Measurements from ENCODE around the gene AUTS2. TPM values are rescaled to one million over a fixed set of nuclear protein-coding genes. Genes with fewer than 3 reads are reported as not detected.
A peak's percentile ranks its signal among the peaks of the same experiment; 100 is the strongest.
"Not testable (repeated sequence)": the region's sequence is repeated elsewhere in the genome, so short reads cannot be mapped to it uniquely, and the experiment has no call there.

Gene AUTS2
- total and polyA plus RNA-seq, 5 donors, result 7.0 to 15.4 (median 10.6) TPM

DNA sequence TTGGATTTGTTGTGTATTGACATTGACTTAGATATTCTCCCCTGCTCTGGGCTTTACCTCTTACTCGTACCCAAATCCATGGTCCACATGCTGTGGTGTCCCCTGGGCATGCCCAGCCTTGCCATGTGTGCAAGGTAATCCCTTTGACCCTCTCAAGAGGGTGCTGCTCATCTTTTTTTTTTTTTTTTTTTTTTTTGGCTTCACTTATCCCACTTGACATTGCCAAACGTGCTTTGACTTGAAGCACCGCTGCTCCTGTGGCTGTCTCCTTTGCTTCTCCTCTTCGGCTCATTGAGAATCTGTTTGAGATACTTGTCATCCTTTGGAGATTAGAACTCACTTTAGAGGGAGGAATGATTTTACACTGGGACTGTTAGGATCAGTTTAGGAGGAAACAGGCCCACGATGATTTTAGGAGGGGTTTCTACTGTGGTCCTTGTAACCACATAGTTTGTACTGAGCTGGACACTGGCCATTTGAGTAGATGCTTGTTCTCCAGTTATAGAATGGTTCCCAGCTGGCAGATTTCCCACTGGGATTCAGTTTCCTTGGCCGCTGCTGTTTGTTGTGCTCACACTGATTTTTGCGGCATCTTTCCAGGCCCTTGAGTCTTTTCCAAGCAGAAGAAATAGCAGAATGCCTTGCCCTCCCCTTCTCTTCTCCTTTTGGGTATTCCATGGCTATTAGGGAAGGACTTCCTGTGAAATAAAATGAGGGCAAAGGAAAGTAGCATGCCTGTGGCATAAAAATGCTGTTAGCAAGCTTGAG, 184.8 kb downstream of the AUTS2 start:
- ATAC-seq (peak; percentile 49 to 64), DNase-seq (peak; percentile 69 to 85 (median 81))
- H3K27ac ChIP-seq (ENCODE audit: low read length), result no peak overlapping the region
- no peaks in the 10 kb centered on the region for H3K27me3 ChIP-seq (ENCODE audit: control insufficient read depth, insufficient read depth)
- intact Hi-C loops (cut with DNase I), result no loop called here
- 37% methylated on average over 7 of the region's 7 CpGs for WGBS
- no peaks in the 10 kb centered on the region for H3K9me3 ChIP-seq (ENCODE audit: control insufficient read depth, low read length)
- no peak overlapping the region for H3K4me3 ChIP-seq (ENCODE audit: low read length)
- H3K4me1 ChIP-seq (ENCODE audit: control insufficient read depth, insufficient read depth, low read length), result peaks cover 18% of the 10 kb centered on the region

DNA sequence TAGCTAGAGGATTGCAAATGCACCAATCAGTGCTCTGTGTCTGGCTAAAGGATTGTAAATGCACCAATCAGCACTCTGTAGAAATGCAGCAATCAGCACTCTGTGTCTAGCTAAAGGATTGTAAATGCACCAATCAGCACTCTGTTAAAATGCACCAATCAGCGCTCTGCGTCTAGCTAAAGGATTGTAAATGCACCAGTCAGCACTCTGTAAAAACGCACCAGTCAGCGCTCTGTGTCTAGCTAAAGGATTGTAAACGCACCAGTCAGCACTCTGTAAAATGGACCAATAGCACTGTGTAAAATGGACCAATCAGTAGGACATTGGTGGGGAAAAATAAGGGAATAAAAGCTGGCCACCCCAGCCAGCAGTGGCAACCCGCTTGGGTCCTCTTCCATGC, 187.9 kb downstream of the AUTS2 start:
- DNase-seq; H3K4me3 ChIP-seq (ENCODE audit: low read length); H3K27me3 ChIP-seq (ENCODE audit: control insufficient read depth, insufficient read depth); H3K9me3 ChIP-seq (ENCODE audit: control insufficient read depth, low read length); H3K27ac ChIP-seq (ENCODE audit: low read length); ATAC-seq; intact Hi-C loops (cut with DNase I): not testable (repeated sequence)
- H3K4me1 ChIP-seq (ENCODE audit: control insufficient read depth, insufficient read depth, low read length), result peaks cover 18% of the 10 kb centered on the region
- WGBS, result 96% methylated on average over 6 of the region's 6 CpGs

DNA sequence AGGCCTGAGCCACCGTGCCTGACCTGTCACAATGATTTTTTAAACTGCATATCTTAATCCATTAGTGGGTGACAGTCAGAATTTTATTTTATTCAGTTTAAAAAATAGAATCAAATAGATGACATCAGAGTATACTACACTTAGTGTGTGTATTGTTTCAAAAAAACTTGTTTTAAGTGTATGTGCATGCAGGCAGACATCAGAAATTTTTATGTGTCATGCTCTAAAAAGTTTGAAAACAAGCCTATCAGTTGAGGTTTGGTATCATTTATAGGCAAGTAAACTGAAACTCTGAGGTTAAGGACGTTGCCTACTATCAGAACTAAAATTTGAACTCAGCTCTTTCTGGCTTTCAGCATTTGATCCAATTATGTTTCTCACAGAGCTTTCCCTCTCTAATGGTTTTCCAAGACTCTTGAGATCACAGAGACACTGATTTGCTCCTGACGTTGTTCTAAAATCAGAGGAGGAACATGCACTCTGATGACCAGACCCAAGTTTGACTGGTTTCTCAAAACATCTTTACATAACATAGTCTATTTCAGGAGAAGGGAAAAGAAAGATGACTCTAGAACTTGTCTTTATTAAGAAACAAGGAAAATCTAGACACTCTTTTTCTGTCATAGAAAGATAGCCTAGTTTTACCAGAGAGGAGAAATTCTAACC, 188.6 kb downstream of the AUTS2 start:
- DNase-seq (no peak), ATAC-seq (no peak)
- 65% methylated on average over 3 of the region's 3 CpGs for WGBS
- no peak overlapping the region for H3K4me3 ChIP-seq (ENCODE audit: low read length)
- no peak overlapping the region for H3K27ac ChIP-seq (ENCODE audit: low read length)
- intact Hi-C loops (cut with DNase I), result no loop called here
- no peaks in the 10 kb centered on the region for H3K27me3 ChIP-seq (ENCODE audit: control insufficient read depth, insufficient read depth)
- H3K9me3 ChIP-seq (ENCODE audit: control insufficient read depth, low read length), result no peaks in the 10 kb centered on the region
- peaks cover 12% of the 10 kb centered on the region for H3K4me1 ChIP-seq (ENCODE audit: control insufficient read depth, insufficient read depth, low read length)

DNA sequence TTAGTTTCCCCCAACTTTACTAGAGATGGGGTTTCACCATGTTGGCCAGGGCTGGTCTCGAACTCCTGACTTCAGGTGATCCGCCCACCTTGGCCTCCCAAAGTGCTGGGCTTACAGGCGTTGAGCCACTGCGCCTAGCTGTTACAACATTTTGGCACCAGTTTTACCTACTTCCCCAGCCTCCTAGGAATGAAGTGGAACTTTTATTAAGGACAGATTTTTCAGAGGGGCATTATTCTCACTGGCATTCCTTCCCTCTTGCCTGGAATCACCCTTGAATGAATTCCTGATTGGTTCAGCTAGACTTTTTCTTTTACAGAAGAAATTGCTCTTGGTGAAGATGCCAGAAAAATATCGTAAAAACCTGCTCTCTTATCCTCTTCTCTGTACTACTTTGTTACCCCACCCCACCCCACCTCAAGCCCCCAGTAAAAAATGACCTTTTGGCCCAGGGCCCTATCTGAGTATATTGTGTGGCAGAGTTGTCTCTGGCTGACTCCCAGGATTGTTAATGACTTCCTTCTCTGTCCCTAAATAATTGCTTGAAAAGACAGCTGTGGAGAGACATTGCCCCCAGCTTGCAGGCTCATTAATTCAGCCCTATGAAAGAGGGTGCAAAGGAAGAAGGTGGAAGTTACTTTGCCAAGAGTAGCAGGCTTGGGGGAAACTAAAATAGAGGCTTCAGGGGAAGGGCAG, 189.6 kb downstream of the AUTS2 start:
- WGBS, result 78% methylated on average over 5 of the region's 5 CpGs
- H3K4me1 ChIP-seq (ENCODE audit: control insufficient read depth, insufficient read depth, low read length), result peaks cover 7% of the 10 kb centered on the region
- H3K27ac ChIP-seq (ENCODE audit: low read length), result no peak overlapping the region
- no peaks in the 10 kb centered on the region for H3K27me3 ChIP-seq (ENCODE audit: control insufficient read depth, insufficient read depth)
- no peak for DNase-seq
- H3K4me3 ChIP-seq (ENCODE audit: low read length), result no peak overlapping the region
- H3K9me3 ChIP-seq (ENCODE audit: control insufficient read depth, low read length), result no peaks in the 10 kb centered on the region
- no peak for ATAC-seq
- intact Hi-C loops (cut with DNase I), result no loop called here

DNA sequence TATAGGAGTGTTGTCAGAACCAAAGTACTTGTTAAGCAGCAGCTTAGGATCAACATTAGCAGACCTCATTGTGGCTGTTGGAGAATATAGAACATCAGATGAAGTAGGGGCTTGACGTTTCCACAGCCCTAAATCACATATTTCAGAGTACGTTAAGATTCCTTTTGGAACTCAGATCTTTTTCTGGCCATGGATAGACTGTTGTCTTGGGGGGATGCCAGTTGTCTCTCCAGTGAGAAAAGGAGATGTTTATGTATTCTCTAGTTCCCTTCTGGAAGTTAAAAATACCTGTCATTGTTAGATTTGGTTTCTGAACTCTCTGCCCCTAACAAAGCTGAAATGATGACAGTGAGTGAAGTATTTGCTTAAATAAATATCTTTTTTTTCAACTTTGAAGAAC, 191.3 kb downstream of the AUTS2 start:
- H3K27ac ChIP-seq (ENCODE audit: low read length), result no peak overlapping the region
- DNase-seq (no peak), ATAC-seq (no peak)
- H3K27me3 ChIP-seq (ENCODE audit: control insufficient read depth, insufficient read depth), result no peaks in the 10 kb centered on the region
- H3K4me1 ChIP-seq (ENCODE audit: control insufficient read depth, insufficient read depth, low read length), result no peaks in the 10 kb centered on the region
- WGBS, result 50% methylated on average over 2 of the region's 2 CpGs
- intact Hi-C loops (cut with DNase I), result no loop called here
- H3K9me3 ChIP-seq (ENCODE audit: control insufficient read depth, low read length), result no peaks in the 10 kb centered on the region
- H3K4me3 ChIP-seq (ENCODE audit: low read length), result no peak overlapping the region

DNA sequence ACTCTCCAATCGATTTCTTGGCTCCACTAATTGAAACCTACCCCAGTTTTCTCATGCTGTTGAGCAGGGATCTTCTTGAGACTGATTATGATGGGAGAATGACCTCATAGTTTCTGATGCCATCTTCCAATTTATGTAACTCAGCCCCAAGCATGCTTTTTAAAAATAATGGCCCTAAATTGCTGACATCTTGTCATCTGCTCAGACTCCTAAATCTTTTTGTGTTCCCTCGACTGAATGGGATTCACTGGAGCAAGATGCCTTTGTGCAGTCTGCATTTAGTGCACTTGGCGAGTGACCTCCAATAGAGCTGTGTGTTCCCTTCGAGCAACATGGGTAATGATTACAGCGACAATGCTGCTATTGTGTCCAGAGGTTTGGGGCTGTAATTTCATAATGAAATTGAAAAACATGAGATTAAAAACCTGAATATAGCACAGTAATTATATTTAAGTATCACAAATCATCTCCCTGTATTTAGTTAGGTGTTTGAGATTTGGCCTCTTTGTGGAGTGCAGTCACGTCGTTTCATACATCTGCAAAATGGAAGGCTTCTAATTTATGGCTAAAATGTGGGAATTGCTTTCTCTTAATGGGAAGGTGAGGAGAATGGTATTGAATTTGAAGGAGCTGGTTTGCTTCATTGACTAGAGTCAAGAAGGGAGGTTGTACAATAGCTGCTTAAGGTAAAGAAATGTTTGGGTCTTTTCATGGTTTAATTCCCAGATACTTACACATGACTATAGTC, 192.9 kb downstream of the AUTS2 start:
- Histone ChIP-seq H3K27ac (ENCODE audit: low read length) (no peak overlapping the region), H3K4me3 (ENCODE audit: low read length) (no peak overlapping the region), H3K4me1 (ENCODE audit: control insufficient read depth, insufficient read depth, low read length) (no peaks in the 10 kb centered on the region), H3K27me3 (ENCODE audit: control insufficient read depth, insufficient read depth) (no peaks in the 10 kb centered on the region), H3K9me3 (ENCODE audit: control insufficient read depth, low read length) (no peaks in the 10 kb centered on the region)
- no peak for DNase-seq
- intact Hi-C loops (cut with DNase I), result no loop called here
- WGBS, result 81% methylated on average over 7 of the region's 7 CpGs
- ATAC-seq, result no peak

DNA sequence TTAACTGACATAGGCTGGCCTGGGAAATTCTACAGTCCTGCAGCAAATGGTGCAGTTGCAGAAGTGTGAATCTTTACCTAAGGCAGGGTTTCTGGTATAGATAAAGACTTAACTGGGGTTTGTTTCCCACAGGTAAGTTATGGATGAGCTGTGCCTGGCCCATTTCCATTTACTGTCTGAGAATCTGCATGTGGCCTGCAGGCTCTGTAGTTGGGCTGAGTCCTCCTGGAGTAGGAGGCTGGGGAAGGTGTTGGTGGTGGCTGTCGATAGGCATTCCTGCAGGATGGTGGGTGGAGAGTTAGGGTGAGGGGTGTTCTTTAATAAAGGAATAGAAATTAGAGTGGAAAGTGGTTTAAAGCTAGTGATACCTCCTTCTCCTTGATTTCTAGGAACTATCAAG, 193.5 kb downstream of the AUTS2 start:
- WGBS, result 95% methylated on average over 1 of the region's 1 CpG
- Histone ChIP-seq H3K27me3 (ENCODE audit: control insufficient read depth, insufficient read depth) (no peaks in the 10 kb centered on the region), H3K9me3 (ENCODE audit: control insufficient read depth, low read length) (no peaks in the 10 kb centered on the region), H3K4me1 (ENCODE audit: control insufficient read depth, insufficient read depth, low read length) (no peaks in the 10 kb centered on the region), H3K27ac (ENCODE audit: low read length) (no peak overlapping the region), H3K4me3 (ENCODE audit: low read length) (no peak overlapping the region)
- DNase-seq, result no peak
- intact Hi-C loops (cut with DNase I), result no loop called here
- no peak for ATAC-seq

DNA sequence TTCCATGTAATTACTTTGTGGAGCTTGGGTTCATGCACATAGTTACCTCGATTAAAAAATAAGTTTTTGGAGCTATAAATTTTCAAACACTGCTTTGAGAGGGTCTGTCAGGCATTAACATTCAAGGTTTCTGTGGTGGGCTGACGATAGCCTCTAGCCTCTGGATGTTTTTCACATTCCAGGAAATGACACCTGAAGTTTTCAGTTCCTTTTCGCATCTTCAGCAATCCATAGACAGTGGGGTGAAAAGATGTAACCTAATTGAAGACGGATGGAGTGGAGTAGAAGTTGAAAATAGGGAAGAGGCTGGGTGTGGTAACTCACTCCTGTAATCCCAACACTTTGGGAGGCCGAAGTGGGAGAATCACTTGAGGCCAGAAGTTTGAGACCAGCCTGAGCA, 197.7 kb downstream of the AUTS2 start:
- Histone ChIP-seq H3K27me3 (ENCODE audit: control insufficient read depth, insufficient read depth) (no peaks in the 10 kb centered on the region), H3K4me3 (ENCODE audit: low read length) (no peak overlapping the region), H3K9me3 (ENCODE audit: control insufficient read depth, low read length) (no peaks in the 10 kb centered on the region), H3K4me1 (ENCODE audit: control insufficient read depth, insufficient read depth, low read length) (peaks cover 2% of the 10 kb centered on the region), H3K27ac (ENCODE audit: low read length) (no peak overlapping the region)
- intact Hi-C loops (cut with DNase I), result no loop called here
- 93% methylated on average over 5 of the region's 5 CpGs for WGBS
- no peak for ATAC-seq
- no peak for DNase-seq

DNA sequence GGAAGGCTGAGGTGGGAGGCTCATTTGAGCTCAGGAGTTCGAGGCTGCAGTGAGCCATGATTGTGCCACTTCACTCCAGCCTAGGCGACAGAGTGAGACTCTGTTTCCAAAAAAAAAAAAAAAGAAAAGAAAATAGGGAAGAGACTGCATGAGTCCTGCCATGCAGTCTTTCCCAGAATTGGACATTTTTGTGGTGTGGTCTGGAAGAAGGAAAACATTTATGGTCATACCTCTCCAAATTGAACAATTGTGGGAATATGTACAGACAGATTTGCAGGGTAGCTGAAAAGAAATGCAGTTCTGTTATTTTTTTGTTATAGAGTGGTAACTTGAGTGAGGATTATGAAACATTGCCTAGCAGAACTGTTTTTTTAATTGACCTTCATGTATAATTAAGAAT, 198.1 kb downstream of the AUTS2 start:
- Histone ChIP-seq H3K4me3 (ENCODE audit: low read length) (no peak overlapping the region), H3K9me3 (ENCODE audit: control insufficient read depth, low read length) (no peaks in the 10 kb centered on the region), H3K27me3 (ENCODE audit: control insufficient read depth, insufficient read depth) (no peaks in the 10 kb centered on the region), H3K27ac (ENCODE audit: low read length) (no peak overlapping the region), H3K4me1 (ENCODE audit: control insufficient read depth, insufficient read depth, low read length) (peaks cover 2% of the 10 kb centered on the region)
- DNase-seq (no peak), ATAC-seq (no peak)
- intact Hi-C loops (cut with DNase I), result no loop called here
- 99% methylated on average over 2 of the region's 2 CpGs for WGBS

DNA sequence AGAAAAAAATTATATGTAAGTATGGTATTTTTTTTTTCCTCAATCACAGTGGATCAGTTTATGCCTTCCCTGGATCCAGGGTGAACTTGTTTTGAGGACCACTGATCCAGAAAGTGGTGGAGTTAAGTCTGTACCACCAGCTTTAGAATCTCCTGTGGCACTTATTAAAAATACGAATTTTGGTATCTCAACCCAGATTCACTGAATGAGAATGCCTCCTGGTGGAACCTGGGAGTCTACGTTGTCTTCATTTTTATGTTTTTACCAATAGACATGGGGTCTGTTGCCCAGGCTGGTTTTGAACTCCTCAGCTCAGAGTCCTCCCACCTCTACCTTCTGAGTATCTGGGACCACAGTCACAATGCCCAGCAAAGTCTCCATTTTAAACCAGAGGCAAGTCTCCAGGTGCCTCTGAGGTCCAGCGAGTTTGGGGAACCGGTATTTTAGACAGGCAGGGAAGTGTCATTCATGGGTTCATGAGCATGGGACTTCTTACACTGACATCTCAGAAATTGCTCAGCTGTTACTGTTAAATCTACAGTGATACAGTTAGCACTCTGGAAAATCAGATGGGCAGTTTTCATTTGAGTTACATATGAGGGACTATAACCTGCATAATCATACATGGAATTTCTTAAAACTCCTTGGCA, 200.9 kb downstream of the AUTS2 start:
- H3K27ac ChIP-seq (ENCODE audit: low read length), result no peak overlapping the region
- no peaks in the 10 kb centered on the region for H3K9me3 ChIP-seq (ENCODE audit: control insufficient read depth, low read length)
- no peak overlapping the region for H3K4me3 ChIP-seq (ENCODE audit: low read length)
- no peak for DNase-seq
- H3K4me1 ChIP-seq (ENCODE audit: control insufficient read depth, insufficient read depth, low read length), result peaks cover 7% of the 10 kb centered on the region
- H3K27me3 ChIP-seq (ENCODE audit: control insufficient read depth, insufficient read depth), result no peaks in the 10 kb centered on the region
- no peak for ATAC-seq
- intact Hi-C loops (cut with DNase I), result no loop called here
- 82% methylated on average over 4 of the region's 4 CpGs for WGBS

All from right cardiac atrium (tissue), 5 donors.